Measurements from ENCODE around the gene LAD1.

DNA sequence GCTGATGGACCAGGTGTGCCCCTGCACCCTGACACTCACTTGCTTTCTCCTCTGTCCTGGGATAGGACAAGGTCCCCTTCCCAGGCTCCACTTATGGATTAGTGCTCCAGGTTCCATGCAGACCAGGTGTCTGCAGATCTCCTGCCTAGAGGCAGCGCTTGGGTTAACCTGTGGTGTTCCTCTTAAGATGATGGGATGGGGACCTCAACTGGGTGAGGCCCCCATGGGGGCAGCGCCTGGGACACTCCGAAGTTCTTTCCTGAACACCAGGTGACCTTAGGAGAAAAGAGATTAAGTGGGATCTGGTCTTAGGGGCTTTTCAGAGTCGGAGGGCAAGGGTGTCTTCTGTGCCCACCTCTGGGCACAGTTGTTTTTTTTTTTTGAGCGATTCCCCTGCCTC is 42.9 kb downstream of the LAD1 start:
- TF ChIP-seq, protein P1, sequence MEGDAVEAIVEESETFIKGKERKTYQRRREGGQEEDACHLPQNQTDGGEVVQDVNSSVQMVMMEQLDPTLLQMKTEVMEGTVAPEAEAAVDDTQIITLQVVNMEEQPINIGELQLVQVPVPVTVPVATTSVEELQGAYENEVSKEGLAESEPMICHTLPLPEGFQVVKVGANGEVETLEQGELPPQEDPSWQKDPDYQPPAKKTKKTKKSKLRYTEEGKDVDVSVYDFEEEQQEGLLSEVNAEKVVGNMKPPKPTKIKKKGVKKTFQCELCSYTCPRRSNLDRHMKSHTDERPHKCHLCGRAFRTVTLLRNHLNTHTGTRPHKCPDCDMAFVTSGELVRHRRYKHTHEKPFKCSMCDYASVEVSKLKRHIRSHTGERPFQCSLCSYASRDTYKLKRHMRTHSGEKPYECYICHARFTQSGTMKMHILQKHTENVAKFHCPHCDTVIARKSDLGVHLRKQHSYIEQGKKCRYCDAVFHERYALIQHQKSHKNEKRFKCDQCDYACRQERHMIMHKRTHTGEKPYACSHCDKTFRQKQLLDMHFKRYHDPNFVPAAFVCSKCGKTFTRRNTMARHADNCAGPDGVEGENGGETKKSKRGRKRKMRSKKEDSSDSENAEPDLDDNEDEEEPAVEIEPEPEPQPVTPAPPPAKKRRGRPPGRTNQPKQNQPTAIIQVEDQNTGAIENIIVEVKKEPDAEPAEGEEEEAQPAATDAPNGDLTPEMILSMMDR (conservative IDR thresholded peaks at IDR 0.05; ENCODE audit: low read depth, low read length) = no peak
- TF ChIP-seq POLR2A (IDR thresholded peaks at IDR 0.05; ENCODE audit: low read depth, low read length) (no peak), NFE2L2 (IDR thresholded peaks at IDR 0.05; ENCODE audit: low read depth, low read length) (no peak), MAFK (IDR thresholded peaks at IDR 0.05; ENCODE audit: low read depth, low read length) (no peak), FOS (IDR thresholded peaks at IDR 0.05; ENCODE audit: low read depth, low read length) (no peak), CHD1 (IDR thresholded peaks at IDR 0.05; ENCODE audit: low read depth, low read length) (no peak), CEBPB (IDR thresholded peaks at IDR 0.05; ENCODE audit: low read depth, low read length) (no peak), RFX5 (IDR thresholded peaks at IDR 0.05; ENCODE audit: low read depth, low read length) (no peak), RAD21 (IDR thresholded peaks at IDR 0.05; ENCODE audit: low read length) (no peak), MAZ (IDR thresholded peaks at IDR 0.05; ENCODE audit: borderline replicate concordance, low read depth, low read length) (no peak), BHLHE40 (IDR thresholded peaks at IDR 0.05; ENCODE audit: low read depth, low read length) (no peak), MXI1 (IDR thresholded peaks at IDR 0.05; ENCODE audit: borderline replicate concordance, low read depth, low read length) (no peak)
- TF ChIP-seq, protein P2, sequence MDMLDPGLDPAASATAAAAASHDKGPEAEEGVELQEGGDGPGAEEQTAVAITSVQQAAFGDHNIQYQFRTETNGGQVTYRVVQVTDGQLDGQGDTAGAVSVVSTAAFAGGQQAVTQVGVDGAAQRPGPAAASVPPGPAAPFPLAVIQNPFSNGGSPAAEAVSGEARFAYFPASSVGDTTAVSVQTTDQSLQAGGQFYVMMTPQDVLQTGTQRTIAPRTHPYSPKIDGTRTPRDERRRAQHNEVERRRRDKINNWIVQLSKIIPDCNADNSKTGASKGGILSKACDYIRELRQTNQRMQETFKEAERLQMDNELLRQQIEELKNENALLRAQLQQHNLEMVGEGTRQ (IDR thresholded peaks at IDR 0.05; ENCODE audit: low read depth, low read length) = no peak
